HEK293T (cell line): ENCODE results near the gene CMTM4.

ENCODE experiments used
- CTCF ChIA-PET: fragments of 350-600 bp; formaldehyde crosslinking; extraction: SDS; loops from one replicate; lab custom pipeline; 2021; ENCODE audit warnings: antibody characterized with exemption, inconsistent platforms; lab: Yijun Ruan, JAX
- POLR2A ChIA-PET: fragments of 350-600 bp; formaldehyde crosslinking; extraction: SDS; loops from one replicate; lab custom pipeline; 2020; ENCODE audit warnings: antibody characterized with exemption, inconsistent platforms; lab: Yijun Ruan, JAX
- DNase-seq: peaks from one replicate; pipeline ENCODE4 v3.0.0; 2012; ENCODE audit warnings: mixed read lengths; ENCODE audit errors: extremely low spot score
- ARNT ChIP-seq: fragments of 450-650 bp; IDR thresholded peaks from 2 replicates; pipeline ENCODE4 v1.6.1; 2017; ENCODE audit warnings: mild to moderate bottlenecking
- BHLHE40 ChIP-seq: fragments of 450-650 bp; IDR thresholded peaks from 2 replicates; pipeline ENCODE4 v1.6.1; 2016; ENCODE audit warnings: mild to moderate bottlenecking, moderate library complexity, borderline replicate concordance
- CTBP1 ChIP-seq: fragments of 450-650 bp; IDR thresholded peaks from 2 replicates; pipeline ENCODE4 v1.6.1; 2016; ENCODE audit warnings: borderline replicate concordance
- ELF4 ChIP-seq: fragments of 450-650 bp; IDR thresholded peaks from 2 replicates; pipeline ENCODE4 v1.6.1; 2017; ENCODE audit warnings: antibody characterized with exemption
- FOXA1 ChIP-seq: fragments of 450-650 bp; IDR thresholded peaks from 2 replicates; pipeline ENCODE4 v1.6.1; 2016; ENCODE audit warnings: mild to moderate bottlenecking
- FOXK2 ChIP-seq: fragments of 450-650 bp; IDR thresholded peaks from 2 replicates; pipeline ENCODE4 v1.6.1; 2016; ENCODE audit warnings: mild to moderate bottlenecking
- FOXM1 ChIP-seq: fragments of 450-650 bp; IDR thresholded peaks from 2 replicates; pipeline ENCODE4 v1.6.1; 2017; ENCODE audit warnings: mild to moderate bottlenecking, borderline replicate concordance
- HDGF ChIP-seq: fragments of 450-650 bp; IDR thresholded peaks from 2 replicates; pipeline ENCODE4 v1.6.1; 2017; ENCODE audit warnings: antibody characterized with exemption, borderline replicate concordance
- L3MBTL2 ChIP-seq: fragments of 450-650 bp; conservative IDR thresholded peaks from 2 replicates; pipeline ENCODE4 v1.6.1; 2016; ENCODE audit warnings: mild to moderate bottlenecking
- LEF1 ChIP-seq: fragments of 450-650 bp; IDR thresholded peaks from 2 replicates; pipeline ENCODE4 v1.6.1; 2017; ENCODE audit warnings: mild to moderate bottlenecking, borderline replicate concordance
- NFRKB ChIP-seq: fragments of 450-650 bp; IDR thresholded peaks from 2 replicates; pipeline ENCODE4 v1.6.1; 2016; ENCODE audit warnings: mild to moderate bottlenecking, moderate library complexity
- PKNOX1 ChIP-seq: fragments of 450-650 bp; IDR thresholded peaks from 2 replicates; pipeline ENCODE4 v1.6.1; 2016
- SP1 ChIP-seq: fragments of 450-650 bp; IDR thresholded peaks from 2 replicates; pipeline ENCODE4 v1.6.1; 2017
- SUZ12 ChIP-seq: fragments of 450-650 bp; IDR thresholded peaks from 2 replicates; pipeline ENCODE4 v1.6.1; 2016; ENCODE audit warnings: mild to moderate bottlenecking
- TARDBP ChIP-seq: fragments of 450-650 bp; IDR thresholded peaks from 2 replicates; pipeline ENCODE4 v1.6.1; 2016
- ZNF384 ChIP-seq: fragments of 450-650 bp; IDR thresholded peaks from 2 replicates; pipeline ENCODE4 v1.6.1; 2016

CMTM4 gene

GRCh38 chr16:66590322-66590721 is 106.2 kb downstream of the CMTM4 start:
- POLR2A ChIA-PET, result interaction anchor here (2.1 kb wide), 1 partner anchor 38 kb away, joined by 8 read pairs; the partner anchor contains the start of gene CKLF
- CTCF ChIA-PET, result interaction anchor here (0.7 kb wide), 1 partner anchor 18 kb away, joined by 4 read pairs; no protein-coding TSS in a partner anchor
- DNase-seq, result no peak
- TF ChIP-seq HDGF, result no peak
- TF ChIP-seq L3MBTL2, result no peak
- no peak for TF ChIP-seq SP1
- no peak for TF ChIP-seq PKNOX1
- TF ChIP-seq FOXM1, result no peak
- no peak for TF ChIP-seq TARDBP

- ChIA-PET CTCF (no interaction called here), POLR2A (interaction anchor here (2.1 kb wide), 1 partner anchor 37 kb away, joined by 8 read pairs; the partner anchor contains the start of gene CKLF)
- TF ChIP-seq FOXA1 (no peak), FOXK2 (no peak), TARDBP (no peak), LEF1 (no peak), PKNOX1 (no peak), ZNF384 (no peak), L3MBTL2 (no peak)
- peak; percentile 31 for DNase-seq
These were observed 107.4 kb downstream of the CMTM4 start for GRCh38 chr16:66588981-66589713.

- POLR2A ChIA-PET, result no interaction called here
- DNase-seq, result no peak
- TF ChIP-seq HDGF, result no peak
- TF ChIP-seq FOXM1, result no peak
- TF ChIP-seq TARDBP, result no peak
- no peak for TF ChIP-seq SUZ12
- no peak for TF ChIP-seq SP1
- no peak for TF ChIP-seq FOXA1
- TF ChIP-seq FOXK2, result no peak
- TF ChIP-seq ARNT, result no peak
- no peak for TF ChIP-seq NFRKB
- TF ChIP-seq CTBP1, result no peak
- TF ChIP-seq PKNOX1, result no peak
- TF ChIP-seq BHLHE40, result no peak
- TF ChIP-seq ELF4, result no peak
- TF ChIP-seq ZNF384, result no peak
- no peak for TF ChIP-seq LEF1
- no peak for TF ChIP-seq L3MBTL2
- CTCF ChIA-PET, result no interaction called here
These were observed 108.5 kb downstream of the CMTM4 start for GRCh38 chr16:66587881-66588600.

GRCh38 chr16:66585481-66586239 is 110.9 kb downstream of the CMTM4 start:
- POLR2A ChIA-PET, result no interaction called here
- no peak for DNase-seq
- CTCF ChIA-PET, result interaction anchor here (0.9 kb wide), 1 partner anchor 23 kb away, joined by 5 read pairs; no protein-coding TSS in a partner anchor
- TF ChIP-seq SP1 (no peak), FOXA1 (no peak), SUZ12 (no peak), L3MBTL2 (no peak), HDGF (no peak), FOXM1 (no peak), BHLHE40 (no peak), ZNF384 (no peak), NFRKB (no peak), PKNOX1 (no peak), LEF1 (no peak), TARDBP (no peak), ARNT (no peak), CTBP1 (no peak), FOXK2 (no peak), ELF4 (no peak)

- POLR2A ChIA-PET, result interaction anchor here (0.9 kb wide), 1 partner anchor 29 kb away, joined by 3 read pairs; the partner anchor contains the start of gene CKLF
These were observed 115.1 kb downstream of the CMTM4 start for GRCh38 chr16:66581246-66581952.

More at GRCh38 chr16:66581246-66581952, 115.1 kb downstream of the CMTM4 start:
- DNase-seq, result no peak
- CTCF ChIA-PET, result no interaction called here
- no peak for TF ChIP-seq FOXA1
- TF ChIP-seq TARDBP, result no peak
